HL-60/S4 treated with retinoic acid at 250 ng/mL for 4 days and 3 days (cell line): ENCODE data around the gene SLC8B1.

Experiments used
- in situ Hi-C: fragments of 300-500 bp; cut with MboI; formaldehyde crosslinking; loops from 2 replicates; pipeline ENCODE4 v1.7.0; 2022; ENCODE audit warnings: low sequenced_read_pairs

SLC8B1 gene

DNA sequence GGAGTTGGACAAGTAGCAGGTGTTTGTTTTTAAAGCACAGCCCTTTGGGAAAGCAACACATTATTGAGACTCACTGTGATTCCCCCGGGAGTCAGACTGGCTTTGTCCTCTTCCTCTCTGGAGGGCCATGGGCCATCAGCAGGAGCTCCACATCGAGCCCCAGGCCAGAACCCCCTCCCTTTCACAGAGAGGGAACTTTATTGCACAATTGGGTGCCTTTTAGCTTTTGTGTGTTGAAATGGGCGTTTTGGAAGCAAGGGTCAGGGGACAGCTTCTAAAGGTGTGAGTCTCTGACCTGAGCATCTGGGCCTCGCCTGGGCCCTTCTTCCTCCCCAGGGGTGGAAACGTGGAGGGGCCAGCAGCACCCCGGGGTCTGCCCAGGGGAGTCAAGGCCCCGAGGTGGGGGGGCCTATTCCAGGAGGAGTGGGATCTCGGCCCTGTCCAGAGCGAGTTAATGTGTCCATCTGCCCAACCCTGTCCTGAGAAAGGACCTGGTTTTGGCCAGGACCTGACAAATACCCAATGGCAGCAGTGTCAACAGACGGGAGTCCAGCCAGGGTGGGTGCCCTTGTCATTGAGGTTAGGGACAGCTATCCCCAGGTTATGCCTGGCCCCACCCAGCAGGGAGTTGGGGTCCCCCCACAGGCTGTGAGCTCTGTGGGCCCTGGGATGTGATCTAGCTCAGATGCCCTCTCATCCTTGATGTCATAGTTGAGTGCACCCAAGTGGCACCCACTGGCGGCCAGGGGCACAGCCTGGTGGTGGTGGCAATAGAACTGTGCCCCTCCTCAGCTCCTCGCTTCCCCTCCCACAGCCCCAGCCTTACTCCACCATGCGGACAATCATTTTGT lies 37.1 kb downstream of the SLC8B1 start:
- in situ Hi-C loops, result loop anchor here (10.0 kb wide), 1 partner anchor 103 kb away; no protein-coding TSS in a partner anchor

GRCh38 chr12:113297214-113297587 lies 37.7 kb downstream of the SLC8B1 start:
- in situ Hi-C loops, result loop anchor here (10.0 kb wide), 1 partner anchor 102 kb away; no protein-coding TSS in a partner anchor

DNA sequence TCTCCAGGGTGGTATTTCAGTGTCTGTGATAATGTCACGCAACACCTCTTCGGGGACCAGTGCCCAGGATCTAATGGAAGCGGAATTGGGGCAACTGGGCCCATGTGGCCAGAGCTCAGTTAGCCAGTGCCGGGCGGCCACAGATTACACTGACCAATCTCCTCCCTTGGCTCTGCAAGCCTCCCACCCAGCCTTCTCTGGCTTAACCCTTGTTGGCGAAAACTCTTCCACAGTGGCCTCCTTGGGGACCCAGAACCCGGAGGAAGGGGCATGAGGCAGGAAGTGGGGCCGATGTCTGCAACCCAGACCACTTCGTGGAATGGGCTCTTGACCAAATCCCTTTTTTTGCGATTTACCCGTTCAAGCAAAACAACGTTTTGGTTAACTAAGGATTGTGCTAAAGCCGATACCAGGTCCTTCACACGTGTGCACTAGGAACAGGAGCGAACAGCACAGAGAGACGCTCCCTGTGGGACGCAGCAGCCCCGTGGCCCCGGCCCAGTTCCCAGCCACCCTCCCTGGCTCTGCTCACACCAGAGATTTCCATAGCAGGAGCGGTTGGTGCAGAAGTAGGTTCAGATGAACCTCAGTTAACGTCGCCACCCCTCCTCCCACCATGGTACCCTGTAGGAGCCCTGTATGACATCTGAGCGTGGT lies 38.2 kb downstream of the SLC8B1 start:
- in situ Hi-C loops, result loop anchor here (10.0 kb wide), 1 partner anchor 102 kb away; no protein-coding TSS in a partner anchor

DNA sequence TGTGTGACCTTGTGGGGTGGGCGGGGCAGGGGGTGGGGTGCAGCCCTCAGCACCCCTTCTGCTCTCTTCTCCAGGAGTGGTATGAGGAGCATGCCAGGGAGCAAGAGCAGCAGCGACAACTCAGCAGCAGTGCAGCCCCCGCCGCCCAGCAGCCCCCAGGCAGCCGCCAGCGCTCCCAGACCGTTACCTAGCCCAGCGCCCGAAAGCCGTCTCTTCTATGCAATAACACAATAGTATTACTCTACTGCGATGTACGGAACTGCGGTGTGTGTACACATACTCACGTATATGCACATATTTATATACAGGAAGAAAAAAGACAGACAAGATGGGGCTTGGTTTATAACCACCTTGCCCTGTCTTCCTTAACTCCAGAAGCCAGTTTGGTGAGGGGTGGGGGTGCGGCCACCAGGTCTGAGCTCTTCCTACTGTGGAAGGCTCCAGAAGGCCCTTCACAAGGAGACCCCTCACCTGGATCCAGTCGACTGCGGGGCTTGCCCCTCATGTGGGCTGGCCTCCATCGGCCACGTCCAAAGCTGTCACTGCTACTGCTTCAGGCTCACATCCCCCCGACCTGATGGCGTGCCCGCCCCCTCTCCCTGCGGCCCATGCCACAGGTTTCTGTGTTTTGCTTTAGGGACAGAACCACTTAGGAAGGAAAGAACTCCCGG lies 38.9 kb downstream of the SLC8B1 start:
- in situ Hi-C loops, result loop anchor here (10.0 kb wide), 1 partner anchor 101 kb away; no protein-coding TSS in a partner anchor

DNA sequence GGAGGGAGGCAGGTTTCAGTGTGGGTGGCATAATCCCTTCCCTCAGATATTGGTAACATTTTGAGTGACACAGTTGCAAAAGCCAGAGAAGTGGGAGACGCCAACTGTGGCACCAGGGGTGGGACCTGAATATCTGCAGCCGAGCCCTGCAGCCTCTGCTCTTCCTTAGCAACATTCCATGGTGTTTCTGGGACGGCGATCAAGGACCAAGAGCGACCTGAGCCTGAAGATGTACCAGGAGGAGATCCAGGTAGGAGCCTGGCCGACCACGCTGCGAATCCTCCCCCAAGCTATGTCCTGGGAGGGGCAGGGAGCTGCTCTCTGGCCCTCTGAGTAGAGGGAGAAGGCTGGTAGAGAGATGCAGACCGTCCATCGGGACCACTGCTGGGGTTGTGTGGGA lies 41.8 kb downstream of the SLC8B1 start:
- in situ Hi-C loops, result loop anchor here (10.0 kb wide), 1 partner anchor 98 kb away; no protein-coding TSS in a partner anchor

DNA sequence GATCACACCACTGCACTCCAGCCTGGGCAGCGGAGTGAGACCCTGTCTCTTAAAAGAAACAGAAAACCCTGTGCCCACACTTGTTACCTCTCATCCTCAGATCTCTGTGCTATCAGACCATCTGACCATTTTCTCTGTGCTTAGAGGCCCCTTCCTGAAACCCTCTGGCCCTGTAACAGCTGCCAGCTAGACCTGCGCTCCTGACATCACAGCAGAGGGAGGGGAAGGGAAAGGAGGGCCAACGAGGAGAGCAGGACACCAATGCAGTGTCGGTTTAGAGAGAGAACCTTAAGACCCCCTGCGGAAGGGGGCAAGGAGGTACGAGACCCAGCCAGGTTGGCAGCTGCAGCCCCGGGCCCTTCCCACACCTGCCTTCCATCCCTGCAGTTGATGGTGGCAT lies 42.4 kb downstream of the SLC8B1 start:
- in situ Hi-C loops, result loop anchor here (10.0 kb wide), 1 partner anchor 98 kb away; no protein-coding TSS in a partner anchor

DNA sequence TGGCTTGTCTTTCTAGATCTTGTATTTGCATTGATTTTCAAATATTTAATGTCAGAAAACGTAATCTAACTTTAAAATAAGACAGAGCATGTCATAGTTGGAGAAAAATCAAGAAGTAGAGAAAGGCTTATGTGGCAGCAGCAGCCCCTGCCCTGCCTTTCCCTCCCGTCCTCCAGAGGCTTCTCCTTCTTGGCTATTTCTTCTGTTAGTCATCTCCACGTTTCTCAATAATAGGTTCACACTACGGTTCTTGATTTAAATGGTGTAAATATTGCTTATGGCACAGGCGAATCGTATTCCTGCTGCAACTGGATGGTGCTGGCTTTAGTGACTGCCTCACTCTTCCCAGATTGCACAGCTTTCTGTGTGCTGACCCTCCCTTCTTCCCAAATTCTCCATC lies 42.8 kb downstream of the SLC8B1 start:
- in situ Hi-C loops, result loop anchor here (10.0 kb wide), 1 partner anchor 97 kb away; no protein-coding TSS in a partner anchor

- in situ Hi-C loops, result loop anchor here (10.0 kb wide), 1 partner anchor 97 kb away; no protein-coding TSS in a partner anchor
Measured at GRCh38 chr12:113291586-113291985, 43.3 kb downstream of the SLC8B1 start.

GRCh38 chr12:113290506-113290905 lies 44.4 kb downstream of the SLC8B1 start:
- in situ Hi-C loops, result loop anchor here (10.0 kb wide), 1 partner anchor 96 kb away; no protein-coding TSS in a partner anchor

- in situ Hi-C loops, result no loop called here
Measured at GRCh38 chr12:113289361-113289760, 45.5 kb downstream of the SLC8B1 start.

GRCh38 chr12:113287899-113288282 lies 47.0 kb downstream of the SLC8B1 start:
- in situ Hi-C loops, result no loop called here

- in situ Hi-C loops, result no loop called here
Measured at GRCh38 chr12:113287146-113287898, 47.6 kb downstream of the SLC8B1 start.

GRCh38 chr12:113286712-113287111 lies 48.2 kb downstream of the SLC8B1 start:
- in situ Hi-C loops, result no loop called here

- in situ Hi-C loops, result no loop called here
Measured at GRCh38 chr12:113285679-113286610, 49.0 kb downstream of the SLC8B1 start.

DNA sequence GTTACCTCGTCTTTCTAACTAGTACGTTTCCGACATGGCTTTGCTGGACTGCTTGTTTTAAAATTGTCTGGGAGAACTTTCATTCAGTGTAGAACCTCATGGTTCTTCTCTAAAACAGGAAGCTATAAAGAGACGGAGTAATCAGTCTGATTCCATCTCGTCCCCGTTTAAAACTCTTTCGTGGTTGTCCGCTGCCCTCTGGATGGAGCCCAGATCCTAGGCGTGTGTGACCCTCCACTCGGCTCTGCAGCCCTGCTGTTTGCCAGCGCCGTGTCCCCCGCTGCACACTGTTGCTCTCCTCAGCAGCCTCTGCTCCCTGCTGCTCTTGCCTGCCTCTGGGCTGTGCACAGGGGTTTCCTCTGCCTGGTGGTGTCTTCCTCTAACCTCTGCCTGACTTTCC lies 50.2 kb downstream of the SLC8B1 start:
- in situ Hi-C loops, result no loop called here

GRCh38 chr12:113278633-113279032 lies 56.3 kb downstream of the SLC8B1 start:
- in situ Hi-C loops, result no loop called here

- in situ Hi-C loops, result no loop called here
Measured at GRCh38 chr12:113278141-113278540, 56.8 kb downstream of the SLC8B1 start.

- in situ Hi-C loops, result no loop called here
Measured at GRCh38 chr12:113277511-113277910, 57.4 kb downstream of the SLC8B1 start.

GRCh38 chr12:113276946-113277500 lies 57.9 kb downstream of the SLC8B1 start:
- in situ Hi-C loops, result no loop called here
